Heart left ventricle (tissue), 13 donors: ENCODE data around the gene REEP1.

Experiments used
- CTCF ChIP-seq, 12 donors: fragments of 200-600 bp; sonication (generic) in 4 of 12; IDR thresholded peaks; one replicate each; pipeline versions ENCODE4 v1.5.0 to v1.8.0; 2018 to 2022; ENCODE audit warnings: antibody characterized with exemption in 12 of 12, mild to moderate bottlenecking in 5 of 12
- POLR2A ChIP-seq, 2 donors: fragments of 450-650 bp; IDR thresholded peaks; one replicate each; pipeline ENCODE4 v1.6.1; 2017; ENCODE audit warnings: antibody characterized with exemption in 2 of 2, mild to moderate bottlenecking in 2 of 2, moderate library complexity in 2 of 2
- donor health status: ischemic (EF 13 %, LVEDD 7.1; RV severe dilation, severe dysfunction).
- donor health status: DM: no; HTN: yes; CAD: no.
- donor health status: DM: no; HTN: no; CAD: no.
- donor health status: ischemic (EF 25% LVEDD 6.9; RV normal size, moderate dysfunction).
- donor health status: ischemic (EF 25% LVEDD 5.7; RV mildly dilated, moderate dysfunction).
- donor health status: ischemic (EF 35%, LVEDD 5.7; RV mildly dilated, moderate dysfunction).
- donor health status: nonischemic (EF 11% LVEDD 7.7; RV severe dilation, severe dysfunction).
- donor health status: DM: yes; HTN: yes; CAD: no.
- donor health status: PGD.
- donor health status: ischemic (EF 29% LVEDD 5.4; RV normal size, mild dysfunction).
- donor health status: nonischemic (EF 23%, LVEDD 6.1; RV moderate dilation, normal function).

- TF ChIP-seq CTCF (IDR thresholded peaks at IDR 0.05): no peak
- no peak for TF ChIP-seq POLR2A (IDR thresholded peaks at IDR 0.05)
Measured at GRCh38 chr2:86315084-86315483, 22.3 kb downstream of the REEP1 start.
